Hepatocyte (in vitro differentiated cells): ENCODE data around the gene DYNC1I1. TPM values are rescaled to one million over a fixed set of nuclear protein-coding genes. Genes with fewer than 3 reads are reported as not detected.

Source experiments
- DNase-seq: peaks from one replicate; pipeline ENCODE4 v3.0.0-alpha.2; 2016; ENCODE audit warnings: low spot score
- H2AFZ ChIP-seq: fragments of 200-600 bp; sonication (generic); 2 replicates; pipeline ENCODE4 v1.6.0; 2016; ENCODE audit warnings: antibody characterized with exemption, mild to moderate bottlenecking
- H3K27ac ChIP-seq: fragments of 200-600 bp; sonication (generic); 2 replicates; pipeline ENCODE4 v1.5.1; 2016; ENCODE audit warnings: mild to moderate bottlenecking
- H3K27me3 ChIP-seq: fragments of 200-600 bp; sonication (generic); 2 replicates; pipeline ENCODE4 v1.6.1; 2016
- H3K36me3 ChIP-seq: fragments of 200-600 bp; sonication (generic); replicated peaks from 2 replicates; pipeline ENCODE4 v1.5.1; 2016; ENCODE audit warnings: low read depth; ENCODE audit not compliant: insufficient read depth
- H3K4me1 ChIP-seq: fragments of 200-600 bp; sonication (generic); 2 replicates; pipeline ENCODE4 v1.5.1; 2016; ENCODE audit warnings: mild to moderate bottlenecking, moderate library complexity; ENCODE audit not compliant: insufficient read depth
- H3K4me2 ChIP-seq: fragments of 200-600 bp; sonication (generic); 2 replicates; pipeline ENCODE4 v1.6.0; 2016
- H3K4me3 ChIP-seq: fragments of 200-600 bp; sonication (generic); 2 replicates; pipeline ENCODE4 v1.5.1; 2016; ENCODE audit warnings: mild to moderate bottlenecking
- H3K79me2 ChIP-seq: fragments of 200-600 bp; sonication (generic); 2 replicates; pipeline ENCODE4 v1.6.0; 2017; ENCODE audit warnings: mild to moderate bottlenecking
- H3K9me2 ChIP-seq: fragments of 200-600 bp; sonication (generic); replicated peaks from 2 replicates; pipeline ENCODE4 v1.6.0; 2017; ENCODE audit warnings: mild to moderate bottlenecking; ENCODE audit not compliant: insufficient read depth
- H3K9me3 ChIP-seq: fragments of 200-600 bp; sonication (generic); 2 replicates; pipeline ENCODE4 v1.5.1; 2016; ENCODE audit warnings: low read depth, mild to moderate bottlenecking
- H4K20me1 ChIP-seq: fragments of 200-600 bp; sonication (generic); 2 replicates; pipeline ENCODE4 v1.6.0; 2016; ENCODE audit warnings: mild to moderate bottlenecking; ENCODE audit not compliant: insufficient read depth, poor library complexity, severe bottlenecking
- EZH2 ChIP-seq: fragments of 200-600 bp; sonication (generic); IDR thresholded peaks from 2 replicates; pipeline ENCODE4 v1.6.1; 2016; ENCODE audit warnings: antibody characterized with exemption, mild to moderate bottlenecking, borderline replicate concordance
- EZH2phosphoT487 ChIP-seq: fragments of 200-600 bp; sonication (generic); IDR thresholded peaks from one replicate; pipeline ENCODE4 v1.6.1; 2018; ENCODE audit warnings: antibody characterized with exemption, mild to moderate bottlenecking, low read depth, moderate library complexity; ENCODE audit not compliant: unreplicated experiment, severe bottlenecking
- WGBS: methylation state at CpG from one replicate; pipeline ENCODE4 v1.1.6; 2016; ENCODE audit warnings: low lambda C conversion rate; ENCODE audit errors: missing lambda C conversion rate; 5-methylcytosine and 5-hydroxymethylcytosine counted together
- polyA plus RNA-seq: library from polyadenylated mRNA; unstranded; fragments of >200 nt; fragmentation: Nextera tagmentation; extraction: Ambion mirVana; gene quantifications from 2 replicates; pipeline ENCODE4 v1.2.1, GENCODE V29; 2016
- total RNA-seq: library from RNA; depleted of rRNA; stranded (reverse); fragments of >200 nt; gene quantifications from 2 replicates; pipeline ENCODE4 v1.2.3, GENCODE V29; 2014
- TF ChIP-seq, protein P1 (sequence below): fragments of 200-600 bp; sonication (generic); IDR thresholded peaks from 2 replicates; pipeline ENCODE4 v1.5.1; 2016; ENCODE audit warnings: antibody characterized with exemption, mild to moderate bottlenecking; ENCODE audit not compliant: poor library complexity

The DYNC1I1 gene
- total and polyA plus RNA-seq, 2 experiments from 2014 or later, result 2.5 to 3.7 TPM

DNA sequence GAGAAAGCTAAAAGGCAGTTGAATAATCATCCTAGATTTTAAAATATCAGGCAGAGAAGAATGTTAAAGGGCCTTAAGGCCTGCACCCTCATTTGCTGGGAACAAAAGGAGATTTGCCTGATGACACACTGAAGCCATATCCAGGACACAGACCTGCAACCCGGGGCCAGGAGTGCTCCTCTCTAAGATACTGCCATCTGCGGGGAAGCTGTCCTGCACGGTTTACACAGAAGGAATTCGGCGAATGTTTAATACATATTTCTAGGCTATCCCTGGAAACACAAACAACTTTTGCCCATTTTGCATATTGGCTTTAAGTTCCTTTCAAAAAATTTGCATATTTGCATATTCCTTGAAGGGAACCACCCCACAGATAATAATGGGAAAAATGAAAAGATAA is 52.3 kb downstream of the DYNC1I1 start:
- no peaks in the 10 kb centered on the region for H3K9me2 ChIP-seq
- H3K27me3 ChIP-seq, result no peaks in the 10 kb centered on the region
- H3K36me3 ChIP-seq, result no peaks in the 10 kb centered on the region
- H3K79me2 ChIP-seq, result no peaks in the 10 kb centered on the region
- no peaks in the 10 kb centered on the region for H3K9me3 ChIP-seq
- DNase-seq, result no peak
- no peaks in the 10 kb centered on the region for H3K4me1 ChIP-seq
- TF ChIP-seq EZH2phosphoT487, result no peak
- TF ChIP-seq EZH2, result no peak
- TF ChIP-seq, protein P1, sequence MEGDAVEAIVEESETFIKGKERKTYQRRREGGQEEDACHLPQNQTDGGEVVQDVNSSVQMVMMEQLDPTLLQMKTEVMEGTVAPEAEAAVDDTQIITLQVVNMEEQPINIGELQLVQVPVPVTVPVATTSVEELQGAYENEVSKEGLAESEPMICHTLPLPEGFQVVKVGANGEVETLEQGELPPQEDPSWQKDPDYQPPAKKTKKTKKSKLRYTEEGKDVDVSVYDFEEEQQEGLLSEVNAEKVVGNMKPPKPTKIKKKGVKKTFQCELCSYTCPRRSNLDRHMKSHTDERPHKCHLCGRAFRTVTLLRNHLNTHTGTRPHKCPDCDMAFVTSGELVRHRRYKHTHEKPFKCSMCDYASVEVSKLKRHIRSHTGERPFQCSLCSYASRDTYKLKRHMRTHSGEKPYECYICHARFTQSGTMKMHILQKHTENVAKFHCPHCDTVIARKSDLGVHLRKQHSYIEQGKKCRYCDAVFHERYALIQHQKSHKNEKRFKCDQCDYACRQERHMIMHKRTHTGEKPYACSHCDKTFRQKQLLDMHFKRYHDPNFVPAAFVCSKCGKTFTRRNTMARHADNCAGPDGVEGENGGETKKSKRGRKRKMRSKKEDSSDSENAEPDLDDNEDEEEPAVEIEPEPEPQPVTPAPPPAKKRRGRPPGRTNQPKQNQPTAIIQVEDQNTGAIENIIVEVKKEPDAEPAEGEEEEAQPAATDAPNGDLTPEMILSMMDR, result no peak
- H3K4me3 ChIP-seq, result no peak overlapping the region
- H2AFZ ChIP-seq, result no peak overlapping the region
- no peaks in the 10 kb centered on the region for H4K20me1 ChIP-seq
- no peak overlapping the region for H3K4me2 ChIP-seq
- WGBS, result 79% methylated on average over 5 of the region's 5 CpGs
- H3K27ac ChIP-seq, result no peak overlapping the region

DNA sequence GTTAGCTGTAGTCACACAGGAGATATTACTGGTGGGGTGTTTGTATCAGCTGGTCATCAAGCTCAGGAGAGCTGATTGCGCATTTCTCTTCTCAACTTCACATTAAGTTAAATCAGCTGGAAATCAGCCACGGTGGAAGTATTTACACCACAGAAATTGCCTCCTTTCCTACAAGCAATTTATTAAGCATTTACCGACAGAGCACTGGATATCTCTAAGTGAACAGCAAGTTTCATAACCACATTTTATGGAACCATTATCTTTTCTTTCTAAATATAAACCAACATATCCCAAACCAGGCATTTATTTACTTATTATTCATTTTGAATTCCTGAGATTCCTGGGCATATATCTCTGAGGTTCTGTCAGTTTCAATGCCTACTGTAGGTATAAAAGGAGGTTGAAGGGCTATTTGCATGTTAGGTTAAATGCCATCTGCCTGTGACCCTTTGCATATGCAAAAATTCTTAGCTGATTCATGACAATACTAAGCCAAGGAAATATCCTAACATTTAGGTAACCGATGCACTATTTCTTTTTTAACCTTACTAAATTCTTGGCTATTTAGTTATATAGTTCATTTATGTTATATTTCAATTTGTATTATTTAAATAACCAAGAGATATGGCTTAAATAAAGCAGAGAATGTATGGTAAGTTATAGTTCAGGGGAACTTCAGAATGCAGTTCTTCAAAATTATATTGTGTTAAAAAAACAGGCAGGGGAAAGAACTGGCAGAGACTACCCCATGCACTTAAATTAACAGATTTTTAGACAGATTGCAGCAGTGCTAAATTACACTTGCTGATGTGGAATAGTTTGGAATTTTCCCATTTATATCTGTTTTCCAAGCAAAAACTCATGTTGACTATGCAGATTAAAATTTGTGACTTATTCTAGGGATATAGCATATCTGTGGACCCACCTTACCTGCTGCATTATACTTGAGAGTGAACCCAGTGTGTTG is 56.8 kb downstream of the DYNC1I1 start:
- no peak for DNase-seq
- Histone ChIP-seq H2AFZ (no peak overlapping the region), H3K27ac (no peak overlapping the region), H4K20me1 (no peaks in the 10 kb centered on the region), H3K4me1 (no peaks in the 10 kb centered on the region), H3K9me2 (no peaks in the 10 kb centered on the region), H3K36me3 (no peaks in the 10 kb centered on the region), H3K9me3 (no peaks in the 10 kb centered on the region), H3K79me2 (no peaks in the 10 kb centered on the region), H3K4me2 (no peak overlapping the region), H3K4me3 (no peak overlapping the region), H3K27me3 (no peaks in the 10 kb centered on the region)
- TF ChIP-seq, protein P1, result no peak
- TF ChIP-seq EZH2phosphoT487, result no peak
- no peak for TF ChIP-seq EZH2
- 65% methylated on average over 4 of the region's 4 CpGs for WGBS

DNA sequence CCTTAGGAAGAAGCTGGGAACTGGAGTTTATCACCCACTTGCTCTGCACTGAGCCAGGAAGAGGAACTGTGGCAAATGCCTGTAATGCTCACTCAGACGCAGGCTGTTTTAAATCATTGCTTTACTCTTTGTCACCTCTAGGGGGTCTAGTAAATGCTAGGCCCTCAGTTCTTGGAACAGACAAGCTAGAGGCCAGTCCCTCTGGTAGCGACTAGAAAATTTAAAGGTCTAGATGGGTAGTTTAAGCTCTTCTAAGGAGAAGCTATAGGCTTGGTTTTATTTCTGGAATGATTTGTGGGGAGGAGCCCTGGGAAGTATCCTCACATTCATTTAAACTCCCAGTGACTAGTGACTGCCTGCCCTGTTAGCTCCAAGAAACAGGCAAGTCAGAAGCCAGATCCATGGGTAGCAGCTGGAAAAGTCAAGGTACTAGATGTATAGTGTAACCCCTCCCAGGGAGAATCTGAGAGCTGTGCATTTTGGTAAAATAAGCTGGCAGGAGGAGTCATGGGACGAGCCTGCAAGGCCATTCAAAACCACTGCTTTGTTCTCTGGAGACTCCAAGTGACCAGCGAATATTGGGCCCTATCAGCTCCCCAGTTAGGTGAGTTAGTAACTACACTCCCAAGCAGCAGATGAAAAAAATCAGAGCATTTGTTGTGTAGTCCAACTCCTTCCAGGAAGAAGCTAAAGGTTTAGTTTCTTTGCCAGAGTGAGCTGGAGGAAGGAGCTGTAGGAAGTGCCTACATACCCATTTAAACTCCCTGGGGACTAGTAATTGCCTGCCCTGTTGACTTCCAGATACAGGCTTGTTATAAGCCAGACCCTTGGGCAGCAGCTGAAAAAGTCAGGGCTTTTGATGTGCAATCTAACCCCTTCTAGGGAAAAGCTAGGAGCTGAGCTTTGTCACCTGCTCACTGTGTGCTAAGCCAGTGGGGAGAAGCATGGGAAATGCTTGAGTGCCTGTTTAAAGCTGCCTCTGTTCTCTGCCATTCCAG is 68.9 kb downstream of the DYNC1I1 start:
- DNase-seq, result no peak
- no peak overlapping the region for H2AFZ ChIP-seq
- 66% methylated on average over 4 of the region's 4 CpGs for WGBS
- H3K9me2 ChIP-seq, result no peaks in the 10 kb centered on the region
- H3K4me1 ChIP-seq, result no peaks in the 10 kb centered on the region
- no peaks in the 10 kb centered on the region for H3K79me2 ChIP-seq
- TF ChIP-seq, protein P1, result no peak
- no peak for TF ChIP-seq EZH2phosphoT487
- no peak for TF ChIP-seq EZH2
- no peaks in the 10 kb centered on the region for H3K9me3 ChIP-seq
- no peaks in the 10 kb centered on the region for H3K27me3 ChIP-seq
- H3K4me2 ChIP-seq, result no peak overlapping the region
- no peak overlapping the region for H3K27ac ChIP-seq
- no peaks in the 10 kb centered on the region for H4K20me1 ChIP-seq
- no peak overlapping the region for H3K4me3 ChIP-seq
- H3K36me3 ChIP-seq, result no peaks in the 10 kb centered on the region
